ENCODE data around the gene RET. TPM values are rescaled to one million over a fixed set of nuclear protein-coding genes. Genes with fewer than 3 reads are reported as not detected.
"Not testable (repeated sequence)": the region's sequence is repeated elsewhere in the genome, so short reads cannot be mapped to it uniquely, and the experiment has no call there.

Gene RET
- total RNA-seq, 1 experiment from 2014 or later: 21.4 TPM

- TF ChIP-seq AFF4 (CRISPR knock-in tag; IDR thresholded peaks at IDR 0.05; ENCODE audit: borderline replicate concordance): no peak
- no peak for TF ChIP-seq ZNF219 (CRISPR knock-in tag; IDR thresholded peaks at IDR 0.05; ENCODE audit: borderline replicate concordance)
- TF ChIP-seq ZMAT4 (CRISPR knock-in tag; IDR thresholded peaks at IDR 0.05): no peak
- no peak for TF ChIP-seq ZNF121 (CRISPR knock-in tag; IDR thresholded peaks at IDR 0.05)
- TF ChIP-seq CBFB (CRISPR knock-in tag; IDR thresholded peaks at IDR 0.05; ENCODE audit: low read depth): no peak
Observed at GRCh38 chr10:43141421-43141820, 64.6 kb downstream of the RET start (continued).

- CTCF ChIA-PET: interaction anchor here (0.6 kb wide), 2 partner anchors 12 to 16 kb away, joined by 3 to 6 read pairs; no protein-coding TSS in a partner anchor
- POLR2A ChIA-PET: interaction anchor here (0.6 kb wide), 1 partner anchor 13 kb away, joined by 6 read pairs; no protein-coding TSS in a partner anchor
- DNase-seq (ENCODE audit: low spot score) (no peak), ATAC-seq (no peak)
- Mint-ChIP-seq H3K36me3 (no peaks in the 10 kb centered on the region), H3K27me3 (ENCODE audit: low read depth) (peaks cover 3% of the 10 kb centered on the region), H3K27ac (no peak overlapping the region), H3K4me3 (no peak overlapping the region), H3K9me3 (peaks cover 19% of the 10 kb centered on the region), H3K4me1 (peaks cover 15% of the 10 kb centered on the region)
- TF ChIP-seq GRHL2 (CRISPR knock-in tag; IDR thresholded peaks at IDR 0.05; ENCODE audit: insufficient replicate concordance, severe bottlenecking) (no peak), ATF2 (CRISPR knock-in tag; IDR thresholded peaks at IDR 0.05; ENCODE audit: borderline replicate concordance, low read depth) (no peak), SMAD4 (CRISPR knock-in tag; IDR thresholded peaks at IDR 0.05) (no peak), FOXP4 (CRISPR knock-in tag; IDR thresholded peaks at IDR 0.05) (no peak), GTF2I (CRISPR knock-in tag; conservative IDR thresholded peaks at IDR 0.05) (no peak), JUN (CRISPR knock-in tag; IDR thresholded peaks at IDR 0.05) (no peak), HMGA2 (CRISPR knock-in tag; IDR thresholded peaks at IDR 0.05) (no peak), TEAD4 (CRISPR knock-in tag; IDR thresholded peaks at IDR 0.05) (no peak), NR3C1 (CRISPR knock-in tag; conservative IDR thresholded peaks at IDR 0.05; ENCODE audit: low read depth) (no peak), IRF2 (CRISPR knock-in tag; IDR thresholded peaks at IDR 0.05; ENCODE audit: borderline replicate concordance, low read depth) (no peak), ELF4 (CRISPR knock-in tag; IDR thresholded peaks at IDR 0.05; ENCODE audit: low read depth) (no peak), PRDM15 (CRISPR knock-in tag; IDR thresholded peaks at IDR 0.05) (no peak), ZNF281 (CRISPR knock-in tag; IDR thresholded peaks at IDR 0.05) (no peak)
Observed at GRCh38 chr10:43145311-43145710, 68.4 kb downstream of the RET start.

- DNase-seq (ENCODE audit: low spot score); ATAC-seq; H3K27ac Mint-ChIP-seq; H3K36me3 Mint-ChIP-seq; H3K27me3 Mint-ChIP-seq (ENCODE audit: low read depth); H3K4me3 Mint-ChIP-seq: not testable (repeated sequence)
- Mint-ChIP-seq H3K9me3 (peaks cover 19% of the 10 kb centered on the region), H3K4me1 (peaks cover 15% of the 10 kb centered on the region)
- ChIA-PET POLR2A (interaction anchor here (0.6 kb wide), 1 partner anchor 14 kb away, joined by 6 read pairs; no protein-coding TSS in a partner anchor), CTCF (interaction anchor here (0.6 kb wide), 2 partner anchors 11 to 17 kb away, joined by 3 to 6 read pairs; no protein-coding TSS in a partner anchor)
Observed at GRCh38 chr10:43145936-43146335, 69.1 kb downstream of the RET start.
